ENCODE data around the gene WDTC1. TPM values are rescaled to one million over a fixed set of nuclear protein-coding genes. Genes with fewer than 3 reads are reported as not detected.

Gene WDTC1
- total RNA-seq, 2 experiments from 2014 or later: 41.5 to 43.0 TPM

DNA sequence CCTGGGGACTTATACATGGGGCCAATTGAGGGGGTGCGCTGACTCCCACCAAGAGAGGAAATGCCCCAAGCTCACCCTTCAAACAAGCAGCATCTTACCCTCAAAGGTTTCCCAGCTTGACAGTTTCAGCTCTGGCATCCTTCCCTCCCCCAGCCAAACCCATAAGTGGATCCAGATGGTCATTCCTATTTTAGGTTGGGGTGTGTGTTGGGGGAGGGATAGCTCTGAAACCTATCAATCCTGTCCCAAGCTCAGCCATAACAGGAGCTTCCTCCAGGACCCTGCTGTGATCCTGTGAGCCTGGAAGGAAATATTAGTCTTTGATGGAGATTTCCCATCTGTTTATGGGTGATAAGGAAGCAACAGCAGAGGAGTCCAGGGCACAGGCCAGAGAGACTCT lies 84.2 kb downstream of the WDTC1 start:
- peaks cover 11% of the 10 kb centered on the region for H3K27me3 Mint-ChIP-seq
- POLR2A ChIA-PET: interaction anchor here (0.7 to 1.0 kb wide), 2 partner anchors 14 to 31 kb away, joined by 3 to 4 read pairs; no protein-coding TSS in a partner anchor
- ATAC-seq (ENCODE audit: low read depth): no peak
- peaks cover 4% of the 10 kb centered on the region for H3K36me3 Mint-ChIP-seq
- H3K4me3 Mint-ChIP-seq: no peak overlapping the region
- no peak overlapping the region for H3K27ac Mint-ChIP-seq
- no peak for DNase-seq
- no peaks in the 10 kb centered on the region for H3K9me3 Mint-ChIP-seq
- H3K4me1 Mint-ChIP-seq: peaks cover 14% of the 10 kb centered on the region

DNA sequence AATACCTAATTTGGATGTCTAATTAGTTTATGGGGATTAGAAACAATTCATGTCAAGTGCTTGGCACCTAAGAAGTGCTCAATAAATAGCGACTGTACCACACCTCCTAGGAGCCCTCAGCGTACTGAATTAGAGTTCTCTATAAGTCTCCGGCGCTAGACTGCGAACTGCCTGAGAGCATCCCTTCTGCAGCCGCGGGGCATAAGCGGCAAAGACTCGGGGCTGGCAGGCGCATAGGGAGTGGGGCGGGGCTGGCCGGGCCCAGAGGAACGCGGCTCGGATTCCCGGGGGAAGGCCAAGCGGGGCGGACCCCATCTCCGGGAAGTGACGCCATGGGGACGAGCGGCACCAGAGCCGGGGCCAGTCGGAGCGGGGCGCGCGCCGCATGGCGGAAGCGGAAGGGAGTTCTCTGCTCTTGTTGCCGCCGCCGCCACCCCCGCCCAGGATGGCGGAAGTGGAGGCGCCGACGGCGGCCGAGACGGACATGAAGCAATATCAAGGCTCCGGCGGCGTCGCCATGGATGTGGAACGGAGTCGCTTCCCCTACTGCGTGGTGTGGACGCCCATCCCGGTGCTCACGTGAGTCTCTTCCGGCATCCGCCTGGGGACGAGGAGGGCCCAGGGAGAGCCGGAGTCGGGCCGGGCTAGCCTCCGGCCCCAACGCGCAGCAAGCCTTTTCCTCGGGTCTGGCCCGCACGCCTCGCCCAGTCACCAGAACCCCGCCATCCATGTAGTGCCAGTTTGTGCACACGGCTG lies 87.6 kb downstream of the WDTC1 start, which contains the start of gene TMEM222:
TMEM222 (plus strand) TSS at position 351 of the 756 bp plus-strand sequence; CDS start at position 386, 35 bp downstream.
- DNase-seq: peak; percentile 98
- Mint-ChIP-seq H3K4me1 (peaks cover 26% of the 10 kb centered on the region), H3K36me3 (peaks cover 13% of the 10 kb centered on the region), H3K27ac (peak within 1 kb of the TSS; percentile 89), H3K27me3 (peaks cover 6% of the 10 kb centered on the region), H3K9me3 (no peaks in the 10 kb centered on the region), H3K4me3 (peak within 1 kb of the TSS; percentile 98)
- ATAC-seq (ENCODE audit: low read depth): peak; percentile 96
- POLR2A ChIA-PET: interaction anchor here (1.4 kb wide), 2 partner anchors 13 to 20 kb away, joined by 4 to 14 read pairs; partner anchors contain the start of gene SYTL1

DNA sequence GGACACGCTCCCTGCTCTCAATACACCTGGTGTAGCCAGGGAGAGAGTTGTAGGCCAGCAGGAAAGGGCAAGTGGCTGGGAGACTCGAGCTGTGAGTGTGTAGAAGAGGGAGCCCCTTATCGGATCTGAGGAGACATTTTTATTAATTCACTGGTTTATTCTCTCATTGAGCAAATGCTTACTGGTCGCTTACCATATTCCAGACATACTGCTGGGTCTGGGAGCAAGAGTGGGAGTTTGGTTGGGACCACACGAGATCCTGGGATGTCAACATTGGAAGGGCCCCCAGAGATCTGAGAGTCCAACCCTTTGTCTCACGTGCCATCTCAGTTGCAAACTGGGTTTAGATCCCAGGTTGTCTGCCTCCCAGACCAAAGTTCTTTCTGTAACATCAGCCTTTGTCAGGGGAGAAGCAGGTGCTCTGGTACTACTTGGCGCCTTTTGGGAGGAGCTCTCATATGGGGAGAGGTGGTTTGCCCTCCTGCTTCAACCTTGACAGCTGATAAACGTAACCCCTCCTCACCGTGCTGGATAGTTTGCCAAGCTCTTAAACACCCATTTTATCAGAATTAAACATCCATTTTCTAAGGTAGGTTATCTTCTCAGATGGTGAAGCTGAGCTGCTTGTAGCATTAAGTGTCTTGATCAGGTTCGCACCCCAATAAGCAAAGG lies 88.3 kb downstream of the WDTC1 start:
- Mint-ChIP-seq H3K27ac (peak overlapping the region; percentile 89), H3K4me3 (peak overlapping the region; percentile 98), H3K4me1 (peaks cover 26% of the 10 kb centered on the region), H3K36me3 (peaks cover 13% of the 10 kb centered on the region), H3K27me3 (peaks cover 4% of the 10 kb centered on the region), H3K9me3 (no peaks in the 10 kb centered on the region)
- DNase-seq: no peak
- POLR2A ChIA-PET: interaction anchor here (0.6 to 1.4 kb wide), 7 partner anchors 13 to 340 kb away, joined by 3 to 14 read pairs (median 4); partner anchors contain the start of gene SYTL1
- no peak for ATAC-seq (ENCODE audit: low read depth)

DNA sequence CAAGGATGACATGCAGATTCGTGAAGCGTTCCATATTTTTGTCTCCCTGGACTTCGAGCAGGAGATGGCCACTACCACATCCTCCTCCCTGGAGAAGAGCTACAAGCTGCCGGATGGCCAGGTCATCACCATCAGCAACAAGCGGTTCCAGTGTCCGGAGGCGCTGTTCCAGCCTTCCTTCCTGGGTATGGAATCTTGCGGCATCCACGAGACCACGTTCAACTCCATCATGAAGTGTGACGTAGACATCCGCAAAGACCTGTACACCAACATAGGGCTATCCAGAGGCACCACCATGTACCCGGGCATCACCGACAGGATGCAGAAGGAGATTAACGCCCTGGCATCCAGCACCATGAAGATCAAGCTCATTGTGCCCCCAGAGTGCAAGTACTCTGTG lies 90.9 kb downstream of the WDTC1 start:
- H3K4me1 Mint-ChIP-seq: peaks cover 27% of the 10 kb centered on the region
- H3K27ac Mint-ChIP-seq: no peak overlapping the region
- POLR2A ChIA-PET: no interaction called here
- no peaks in the 10 kb centered on the region for H3K9me3 Mint-ChIP-seq
- H3K4me3 Mint-ChIP-seq: no peak overlapping the region
- ATAC-seq (ENCODE audit: low read depth): no peak
- H3K27me3 Mint-ChIP-seq: no peaks in the 10 kb centered on the region
- DNase-seq: no peak
- H3K36me3 Mint-ChIP-seq: peaks cover 13% of the 10 kb centered on the region

- H3K27ac Mint-ChIP-seq: peak overlapping the region; percentile 1
- H3K4me3 Mint-ChIP-seq: no peak overlapping the region
- POLR2A ChIA-PET: interaction anchor here (0.6 kb wide), 1 partner anchor 173 kb away, joined by 4 read pairs; the partner anchor contains the start of gene SLC9A1
- no peaks in the 10 kb centered on the region for H3K9me3 Mint-ChIP-seq
- DNase-seq (no peak), ATAC-seq (ENCODE audit: low read depth) (no peak)
- H3K27me3 Mint-ChIP-seq: no peaks in the 10 kb centered on the region
- H3K4me1 Mint-ChIP-seq: peaks cover 33% of the 10 kb centered on the region
- peaks cover 9% of the 10 kb centered on the region for H3K36me3 Mint-ChIP-seq
Measured at GRCh38 chr1:27327964-27328363, 93.5 kb downstream of the WDTC1 start.

GRCh38 chr1:27330786-27331185 lies 96.4 kb downstream of the WDTC1 start:
- peaks cover 3% of the 10 kb centered on the region for H3K36me3 Mint-ChIP-seq
- no peak overlapping the region for H3K4me3 Mint-ChIP-seq
- DNase-seq (no peak), ATAC-seq (ENCODE audit: low read depth) (no peak)
- H3K4me1 Mint-ChIP-seq: peaks cover 18% of the 10 kb centered on the region
- POLR2A ChIA-PET: no interaction called here
- no peaks in the 10 kb centered on the region for H3K9me3 Mint-ChIP-seq
- no peaks in the 10 kb centered on the region for H3K27me3 Mint-ChIP-seq
- peak overlapping the region; percentile 28 for H3K27ac Mint-ChIP-seq

GRCh38 chr1:27331426-27331825 lies 97.0 kb downstream of the WDTC1 start:
- H3K27me3 Mint-ChIP-seq: no peaks in the 10 kb centered on the region
- no peaks in the 10 kb centered on the region for H3K9me3 Mint-ChIP-seq
- DNase-seq (no peak), ATAC-seq (ENCODE audit: low read depth) (no peak)
- peaks cover 6% of the 10 kb centered on the region for H3K36me3 Mint-ChIP-seq
- H3K27ac Mint-ChIP-seq: peak overlapping the region; percentile 45
- H3K4me1 Mint-ChIP-seq: peaks cover 18% of the 10 kb centered on the region
- H3K4me3 Mint-ChIP-seq: no peak overlapping the region
- POLR2A ChIA-PET: no interaction called here

DNA sequence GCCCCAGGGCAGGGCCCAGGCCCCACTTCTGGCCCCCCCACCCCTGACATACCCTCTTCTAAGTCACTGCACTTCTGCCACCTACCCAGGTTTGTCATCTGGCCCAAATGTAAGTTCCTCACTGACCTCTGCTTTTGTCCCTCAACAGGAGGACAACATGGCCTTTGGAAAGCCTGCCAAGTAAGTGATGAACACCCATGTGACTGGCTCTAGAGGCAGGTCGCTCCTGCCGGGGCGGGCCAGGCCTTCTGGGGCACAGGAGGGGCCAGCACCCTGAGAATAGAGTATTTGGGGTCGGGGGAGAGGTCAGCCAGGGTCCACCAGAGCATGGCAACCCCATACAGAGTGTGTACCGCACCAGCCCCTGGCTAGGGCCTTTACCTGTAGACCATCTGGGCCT lies 97.5 kb downstream of the WDTC1 start:
- H3K27me3 Mint-ChIP-seq: no peaks in the 10 kb centered on the region

DNA sequence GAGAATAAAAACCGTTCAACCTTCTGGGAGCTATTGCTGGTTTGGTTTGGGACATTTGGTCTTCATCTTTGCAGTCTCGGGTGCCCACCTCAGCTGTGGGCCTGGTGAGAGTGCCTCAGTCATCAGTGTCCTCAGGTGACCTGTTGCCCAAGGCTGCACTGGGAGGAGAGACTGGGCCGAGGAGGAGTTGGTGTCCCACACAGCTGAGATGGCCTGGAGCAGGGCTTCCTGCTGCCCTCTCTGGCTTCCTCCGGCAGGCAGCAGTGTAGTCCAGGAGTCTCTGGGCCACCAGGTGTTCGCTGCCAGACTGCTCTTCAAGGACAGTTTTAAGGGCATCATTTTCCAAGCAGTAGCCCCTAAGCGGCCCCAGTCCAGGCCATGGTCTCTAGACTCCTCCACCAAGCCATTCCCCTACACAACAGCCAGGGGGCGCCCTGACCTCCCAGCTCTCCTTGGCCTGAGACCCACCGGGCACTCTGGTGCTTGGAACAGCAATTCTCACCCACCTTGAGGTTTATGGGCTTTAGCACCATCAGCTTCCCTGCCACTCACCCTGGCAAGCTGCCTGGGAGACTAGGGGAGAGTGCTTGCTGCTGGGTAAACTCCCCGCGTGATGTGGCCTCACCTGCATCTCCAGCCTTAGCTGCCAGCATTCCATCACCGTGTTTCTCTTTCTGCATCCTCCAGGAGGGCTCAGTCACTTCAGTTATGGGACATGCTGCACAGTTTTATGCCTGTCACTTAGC lies 98.3 kb downstream of the WDTC1 start:
- Mint-ChIP-seq H3K27ac (peak overlapping the region; percentile 57), H3K4me1 (peaks cover 18% of the 10 kb centered on the region), H3K36me3 (peaks cover 9% of the 10 kb centered on the region), H3K4me3 (no peak overlapping the region), H3K9me3 (no peaks in the 10 kb centered on the region), H3K27me3 (no peaks in the 10 kb centered on the region)
- ATAC-seq (ENCODE audit: low read depth) (peak; percentile 79), DNase-seq (peak; percentile 73)
- POLR2A ChIA-PET: interaction anchor here (0.7 to 1.2 kb wide), 6 partner anchors 8 to 98 kb away, joined by 3 to 4 read pairs (median 4); no protein-coding TSS in a partner anchor

More for the DNA sequence above, 97.5 kb downstream of the WDTC1 start:
- ATAC-seq (ENCODE audit: low read depth) (no peak), DNase-seq (no peak)
- no peaks in the 10 kb centered on the region for H3K9me3 Mint-ChIP-seq
- H3K4me3 Mint-ChIP-seq: no peak overlapping the region
- H3K36me3 Mint-ChIP-seq: peaks cover 9% of the 10 kb centered on the region
- peaks cover 18% of the 10 kb centered on the region for H3K4me1 Mint-ChIP-seq
- peak overlapping the region; percentile 34 for H3K27ac Mint-ChIP-seq
- POLR2A ChIA-PET: interaction anchor here (0.7 to 1.0 kb wide), 5 partner anchors 9 to 99 kb away, joined by 3 to 4 read pairs (median 4); no protein-coding TSS in a partner anchor

DNA sequence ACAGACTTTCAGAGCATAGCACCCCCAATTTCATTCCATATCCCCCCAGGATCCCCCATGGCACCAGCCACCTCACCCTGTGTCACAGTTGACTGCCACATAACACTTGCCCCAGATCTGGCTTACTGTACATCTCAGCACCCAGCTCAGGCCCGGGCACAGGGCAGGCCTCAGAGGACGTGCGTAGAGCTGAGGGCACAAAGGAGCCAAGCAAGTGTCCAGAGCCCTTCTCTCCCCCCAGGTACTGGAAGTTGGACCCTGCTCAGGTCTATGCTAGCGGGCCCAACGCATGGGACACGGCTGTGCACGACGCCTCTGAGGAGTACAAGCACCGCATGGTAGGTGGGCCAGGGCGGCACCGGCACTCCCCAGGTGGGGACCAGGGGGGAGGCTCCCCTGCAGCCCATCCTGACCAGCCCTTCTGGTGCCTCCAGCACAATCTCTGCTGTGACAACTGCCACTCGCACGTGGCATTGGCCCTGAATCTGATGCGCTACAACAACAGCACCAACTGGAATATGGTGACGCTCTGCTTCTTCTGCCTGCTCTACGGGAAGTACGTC lies 99.4 kb downstream of the WDTC1 start:
- ATAC-seq (ENCODE audit: low read depth) (no peak), DNase-seq (no peak)
- Mint-ChIP-seq H3K27ac (no peak overlapping the region), H3K9me3 (no peaks in the 10 kb centered on the region), H3K4me1 (peaks cover 14% of the 10 kb centered on the region), H3K36me3 (peaks cover 9% of the 10 kb centered on the region), H3K4me3 (no peak overlapping the region), H3K27me3 (no peaks in the 10 kb centered on the region)
- POLR2A ChIA-PET: interaction anchor here (1.2 kb wide), 1 partner anchor 24 kb away, joined by 4 read pairs; no protein-coding TSS in a partner anchor

DNA sequence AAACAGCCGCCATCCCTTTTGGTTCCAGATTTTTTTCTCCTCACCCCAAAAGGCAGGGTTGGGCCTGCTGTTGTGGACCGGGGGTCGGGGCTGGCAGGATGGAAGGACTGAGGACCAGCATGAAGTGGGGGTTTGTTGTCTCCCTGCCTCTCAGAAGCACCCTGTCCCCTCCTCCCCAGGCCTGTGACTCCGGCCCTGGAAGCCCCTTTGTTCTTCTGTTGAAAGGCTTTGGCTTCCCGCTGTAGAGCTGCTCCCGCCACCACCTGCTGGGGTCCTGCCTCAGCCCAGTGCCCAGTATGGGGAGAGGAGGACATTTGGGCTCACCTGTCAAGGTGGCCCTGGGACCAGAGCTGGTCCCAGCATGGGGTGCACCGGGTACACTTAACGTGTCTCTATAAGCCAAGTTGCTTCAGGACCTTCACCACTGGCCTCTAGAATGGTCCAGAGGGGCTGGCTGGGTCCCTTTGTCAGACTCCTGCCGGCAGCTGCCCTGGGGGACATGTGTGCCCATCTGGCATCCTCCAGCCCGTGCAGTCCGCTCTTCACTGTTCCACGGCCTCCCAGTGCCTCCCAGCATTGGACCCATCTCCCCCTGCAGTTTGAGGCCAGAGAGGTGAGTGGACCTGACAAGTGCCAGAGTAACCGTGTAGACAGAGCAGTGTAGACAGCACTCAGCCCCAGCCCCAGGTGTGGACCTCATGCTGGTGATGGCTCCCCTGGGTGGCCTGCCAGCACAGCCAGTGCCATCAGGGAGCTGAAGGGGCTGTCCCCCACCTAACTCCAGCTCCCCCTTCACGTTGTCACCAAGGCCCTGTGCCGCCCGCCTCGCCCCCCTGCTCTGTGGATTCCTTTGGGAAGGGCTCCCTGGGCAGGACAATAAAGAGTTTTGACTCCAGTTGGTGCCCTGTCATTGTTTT lies 101.3 kb downstream of the WDTC1 start:
- peaks cover 17% of the 10 kb centered on the region for H3K4me1 Mint-ChIP-seq
- no peaks in the 10 kb centered on the region for H3K27me3 Mint-ChIP-seq
- POLR2A ChIA-PET: interaction anchor here (1.3 to 1.5 kb wide), 2 partner anchors 10 to 13 kb away, joined by 3 to 4 read pairs; partner anchors contain the start of gene TMEM222
- H3K9me3 Mint-ChIP-seq: no peaks in the 10 kb centered on the region
- ATAC-seq (ENCODE audit: low read depth) (no peak), DNase-seq (no peak)
- no peak overlapping the region for H3K27ac Mint-ChIP-seq
- no peak overlapping the region for H3K4me3 Mint-ChIP-seq
- peaks cover 9% of the 10 kb centered on the region for H3K36me3 Mint-ChIP-seq

DNA sequence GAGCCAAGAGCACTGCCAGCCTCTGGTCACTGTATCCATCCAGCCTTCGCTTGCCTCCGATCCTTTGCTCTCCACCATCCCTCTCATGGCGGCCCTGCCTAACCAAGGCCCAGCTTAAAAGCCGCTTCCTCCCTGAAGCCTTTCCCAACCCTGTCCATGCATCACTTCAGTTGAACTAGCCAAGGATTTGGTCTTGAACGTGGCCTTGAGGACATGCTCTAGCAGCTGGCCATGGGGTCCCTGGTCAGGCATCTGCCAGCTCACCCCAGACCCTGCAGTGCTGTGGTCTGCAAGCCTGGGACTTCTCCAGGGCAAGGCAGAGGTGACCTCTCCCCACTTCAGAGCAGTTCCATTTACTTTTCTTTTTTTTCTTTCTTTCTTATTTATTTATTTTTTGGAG lies 102.3 kb downstream of the WDTC1 start:
- POLR2A ChIA-PET: interaction anchor here (1.3 kb wide), 1 partner anchor 11 kb away, joined by 3 read pairs; no protein-coding TSS in a partner anchor
- DNase-seq (no peak), ATAC-seq (ENCODE audit: low read depth) (no peak)
- Mint-ChIP-seq H3K27me3 (no peaks in the 10 kb centered on the region), H3K36me3 (peaks cover 9% of the 10 kb centered on the region), H3K9me3 (no peaks in the 10 kb centered on the region), H3K4me3 (no peak overlapping the region), H3K27ac (no peak overlapping the region), H3K4me1 (peaks cover 22% of the 10 kb centered on the region)

Measured in activated naive CD8-positive, alpha-beta T cell treated with anti-CD3 and anti-CD28 coated beads, Interleukin-2, amount 10 ng/mL, durations not matched to agents 7 days and 5 days (primary cell).